Measurements from ENCODE around the gene ZC3H7B.
"Not testable (repeated sequence)": the region's sequence is repeated elsewhere in the genome, so short reads cannot be mapped to it uniquely, and the experiment has no call there.

ZC3H7B gene

GRCh38 chr22:41383085-41383484 is 81.8 kb downstream of the ZC3H7B start:
- DNase-seq: no peak

GRCh38 chr22:41384128-41384527 is 82.8 kb downstream of the ZC3H7B start:
- DNase-seq: no peak

- DNase-seq: no peak
Observed at GRCh38 chr22:41387341-41387740, 86.0 kb downstream of the ZC3H7B start.

- no peak for DNase-seq
Observed at GRCh38 chr22:41394012-41394356, 92.7 kb downstream of the ZC3H7B start.

- DNase-seq: no peak
Observed at GRCh38 chr22:41395531-41396240, 94.4 kb downstream of the ZC3H7B start.

- DNase-seq: no peak
Observed at GRCh38 chr22:41397143-41397811, 96.0 kb downstream of the ZC3H7B start.

GRCh38 chr22:41398921-41399320 is 97.6 kb downstream of the ZC3H7B start:
- no peak for DNase-seq

- DNase-seq: peak; percentile 69
Observed at GRCh38 chr22:41401781-41402648, 100.7 kb downstream of the ZC3H7B start.

- not testable (repeated sequence) for DNase-seq
Observed at GRCh38 chr22:41402851-41403250, 101.5 kb downstream of the ZC3H7B start.

- DNase-seq: peak; percentile 85
Observed at GRCh38 chr22:41403532-41404318, 102.4 kb downstream of the ZC3H7B start.

- DNase-seq: no peak
Observed at GRCh38 chr22:41405588-41405987, 104.3 kb downstream of the ZC3H7B start.

GRCh38 chr22:41406410-41406809 is 105.1 kb downstream of the ZC3H7B start:
- no peak for DNase-seq

- DNase-seq: no peak
Observed at GRCh38 chr22:41407433-41407832, 106.1 kb downstream of the ZC3H7B start.

GRCh38 chr22:41408665-41409064 is 107.3 kb downstream of the ZC3H7B start:
- no peak for DNase-seq

All from NCI-H1694 (cell line).